GM21447 (cell line): ENCODE data around the gene TAOK2.
"Not testable (repeated sequence)": the region's sequence is repeated elsewhere in the genome, so short reads cannot be mapped to it uniquely, and the experiment has no call there.

Experiments
- ATAC-seq: cut with Tn5 transposase; IDR thresholded peaks from one replicate; pipeline ENCODE4 v1.9.1; 2021; ENCODE audit not compliant: unreplicated experiment

The TAOK2 gene

GRCh38 chr16:29973384-29974246, at the start of gene TAOK2:
TAOK2 (plus strand) TSS chr16:29973868; CDS start chr16:29977773, 3,905 bp downstream.
- peak; percentile 78 for ATAC-seq

- no peak for ATAC-seq
Measured at GRCh38 chr16:29925105-29925756, 48.4 kb upstream of the TAOK2 start.

GRCh38 chr16:29925781-29926710, 47.6 kb upstream of the TAOK2 start, which contains the start of gene KCTD13:
KCTD13 (minus strand) TSS chr16:29926226; CDS start chr16:29926033, 193 bp downstream.
- peak; percentile 86 for ATAC-seq

- ATAC-seq = peak; percentile 8
Measured at GRCh38 chr16:29926711-29927052, 47.0 kb upstream of the TAOK2 start.

GRCh38 chr16:29927070-29927905, 46.4 kb upstream of the TAOK2 start:
- ATAC-seq = no peak

GRCh38 chr16:29931750-29932149, 41.9 kb upstream of the TAOK2 start:
- not testable (repeated sequence) for ATAC-seq

GRCh38 chr16:29940656-29941055, 33.0 kb upstream of the TAOK2 start:
- no peak for ATAC-seq

- ATAC-seq = no peak
Measured at GRCh38 chr16:29943846-29944799, 29.5 kb upstream of the TAOK2 start.

- no peak for ATAC-seq
Measured at GRCh38 chr16:29947897-29948296, 25.8 kb upstream of the TAOK2 start.

GRCh38 chr16:29950806-29951461, 22.7 kb upstream of the TAOK2 start:
- no peak for ATAC-seq

GRCh38 chr16:29951625-29952365, 21.9 kb upstream of the TAOK2 start:
- no peak for ATAC-seq

- ATAC-seq = no peak
Measured at GRCh38 chr16:29958756-29959155, 14.9 kb upstream of the TAOK2 start.

- ATAC-seq = no peak
Measured at GRCh38 chr16:29959293-29959692, 14.4 kb upstream of the TAOK2 start.

GRCh38 chr16:29959821-29960220, 13.8 kb upstream of the TAOK2 start:
- ATAC-seq = not testable (repeated sequence)

- no peak for ATAC-seq
Measured at GRCh38 chr16:29961127-29961478, 12.6 kb upstream of the TAOK2 start.

- ATAC-seq = peak; percentile 80
Measured at GRCh38 chr16:29961479-29962343, 12.0 kb upstream of the TAOK2 start, which contains the start of gene TMEM219. TMEM219 (plus strand) TSS chr16:29962079; CDS start chr16:29963144, 1,065 bp downstream.
